GM19239 (cell line): ENCODE results near the gene CADPS.

Experiments
- DNase-seq: peaks from one replicate; pipeline ENCODE4 v3.0.0; 2011; ENCODE audit warnings: low spot score; ENCODE audit not compliant: insufficient read length
- FAIRE-seq: peaks from 2 replicates; lab custom pipeline; 2011; peaks lifted over from hg19 to GRCh38; lab: Jason Lieb, UNC

Gene CADPS

GRCh38 chr3:62874711-62875557 is at the start of gene CADPS:
CADPS (minus strand) TSS chr3:62875416; CDS start chr3:62875029, 387 bp downstream.
- FAIRE-seq (no peak), DNase-seq (no peak)

GRCh38 chr3:62923066-62923465 is 47.9 kb upstream of the CADPS start:
- FAIRE-seq (no peak), DNase-seq (no peak)

- no peak for FAIRE-seq
These were observed 47.1 kb upstream of the CADPS start for GRCh38 chr3:62922326-62922725.

GRCh38 chr3:62920466-62920784 is 45.2 kb upstream of the CADPS start:
- DNase-seq = no peak
- no peak for FAIRE-seq

More at GRCh38 chr3:62922326-62922725, 47.1 kb upstream of the CADPS start:
- DNase-seq = no peak

- FAIRE-seq (no peak), DNase-seq (no peak)
These were observed 44.7 kb upstream of the CADPS start for GRCh38 chr3:62919784-62920465.

GRCh38 chr3:62918777-62919176 is 43.6 kb upstream of the CADPS start:
- FAIRE-seq (no peak), DNase-seq (no peak)

- DNase-seq (no peak), FAIRE-seq (no peak)
These were observed 42.9 kb upstream of the CADPS start for GRCh38 chr3:62918131-62918530.

GRCh38 chr3:62911526-62911925 is 36.3 kb upstream of the CADPS start:
- DNase-seq = no peak
- no peak for FAIRE-seq

GRCh38 chr3:62905331-62905730 is 30.1 kb upstream of the CADPS start:
- FAIRE-seq (no peak), DNase-seq (no peak)

GRCh38 chr3:62898530-62899496 is 23.6 kb upstream of the CADPS start:
- FAIRE-seq (no peak), DNase-seq (no peak)

GRCh38 chr3:62895901-62896300 is 20.7 kb upstream of the CADPS start:
- no peak for FAIRE-seq
- no peak for DNase-seq

- FAIRE-seq (no peak), DNase-seq (no peak)
These were observed 17.7 kb upstream of the CADPS start for GRCh38 chr3:62892951-62893350.

- no peak for DNase-seq
- FAIRE-seq = no peak
These were observed 16.8 kb upstream of the CADPS start for GRCh38 chr3:62892045-62892444.

GRCh38 chr3:62888778-62889177 is 13.6 kb upstream of the CADPS start:
- FAIRE-seq = no peak
- no peak for DNase-seq

GRCh38 chr3:62888180-62888579 is 13.0 kb upstream of the CADPS start:
- FAIRE-seq = no peak
- no peak for DNase-seq

- DNase-seq (no peak), FAIRE-seq (no peak)
These were observed 9.9 kb upstream of the CADPS start for GRCh38 chr3:62885136-62885535.

GRCh38 chr3:62884096-62884870 is 9.1 kb upstream of the CADPS start:
- FAIRE-seq (no peak), DNase-seq (no peak)

GRCh38 chr3:62882676-62883200 is 7.5 kb upstream of the CADPS start:
- DNase-seq (no peak), FAIRE-seq (no peak)

- DNase-seq = no peak
- FAIRE-seq = no peak
These were observed 848 bp upstream of the CADPS start for GRCh38 chr3:62876064-62876463.
